AG09319 (cell line): ENCODE data around the gene NDST3.

ENCODE experiments used
- DNase-seq: peaks from one replicate; pipeline ENCODE4 v3.0.0-alpha.2; 2010; ENCODE audit warnings: low read depth; ENCODE audit errors: extremely low read depth
- CTCF ChIP-seq: IDR thresholded peaks from 2 replicates; pipeline ENCODE4 v1.5.1; 2011; ENCODE audit warnings: low read depth, mild to moderate bottlenecking, inconsistent platforms, low read length, moderate library complexity

NDST3 gene

GRCh38 chr4:118270492-118270891 lies 236.2 kb downstream of the NDST3 start:
- no peak for DNase-seq
- peak; percentile 47 for TF ChIP-seq CTCF

GRCh38 chr4:118271788-118272187 lies 237.5 kb downstream of the NDST3 start:
- no peak for DNase-seq
- TF ChIP-seq CTCF = no peak

GRCh38 chr4:118273642-118274041 lies 239.4 kb downstream of the NDST3 start:
- no peak for DNase-seq
- TF ChIP-seq CTCF = no peak

GRCh38 chr4:118276580-118276979 lies 242.3 kb downstream of the NDST3 start:
- no peak for TF ChIP-seq CTCF
- no peak for DNase-seq

GRCh38 chr4:118277243-118277642 lies 243.0 kb downstream of the NDST3 start:
- no peak for TF ChIP-seq CTCF
- no peak for DNase-seq

GRCh38 chr4:118278473-118279274 lies 244.4 kb downstream of the NDST3 start:
- peak; percentile 87 for DNase-seq
- no peak for TF ChIP-seq CTCF

- no peak for DNase-seq
These were observed 245.0 kb downstream of the NDST3 start for GRCh38 chr4:118279328-118279727.

More at GRCh38 chr4:118279328-118279727, 245.0 kb downstream of the NDST3 start:
- TF ChIP-seq CTCF = no peak
